K562 (cell line): ENCODE data around the gene NASP. TPM values are rescaled to one million over a fixed set of nuclear protein-coding genes. Genes with fewer than 3 reads are reported as not detected.

Experiments used
- ATF1 ChIP-seq, 2 experiments: fragments of 450-650 bp in 1 of 2; IDR thresholded peaks; 2 replicates each; pipeline ENCODE4 v1.6.1; 2016; ENCODE audit warnings: missing compliant biosample characterization in 1 of 2, missing genetic modification characterization in 1 of 2
- CEBPG ChIP-seq, 3 experiments: fragments of 200-800 bp in 1 of 3; sonication (Bioruptor generic) in 1 of 3; sonication (generic) in 1 of 3; formaldehyde crosslinking in 1 of 3; IDR thresholded peaks in 2 of 3; conservative IDR thresholded peaks in 1 of 3; 2 replicates each; pipeline versions ENCODE4 v1.6.1 to v1.8.0; 2016 to 2022; ENCODE audit warnings: missing compliant biosample characterization in 2 of 3, missing genetic modification characterization in 2 of 3, mild to moderate bottlenecking in 1 of 3, missing genetic modification reagents in 1 of 3
- CHD2 ChIP-seq: IDR thresholded peaks from 2 replicates; pipeline ENCODE4 v1.6.1; 2011; ENCODE audit warnings: low read depth, low read length
- E4F1 ChIP-seq: fragments of 250-450 bp; sonication (Bioruptor Pico); IDR thresholded peaks from 2 replicates; pipeline ENCODE4 v1.5.0; 2021; ENCODE audit warnings: mild to moderate bottlenecking, borderline replicate concordance
- ESRRA ChIP-seq: fragments of 450-650 bp; IDR thresholded peaks from 2 replicates; pipeline ENCODE4 v1.6.1; 2014; ENCODE audit warnings: low read depth, mild to moderate bottlenecking, moderate library complexity, borderline replicate concordance
- KLF13 ChIP-seq: fragments of 450-650 bp; IDR thresholded peaks from 2 replicates; pipeline ENCODE4 v1.6.1; 2016; ENCODE audit warnings: missing genetic modification characterization, low read depth, mild to moderate bottlenecking, missing compliant biosample characterization, moderate library complexity, borderline replicate concordance
- NBN ChIP-seq: fragments of 450-650 bp; IDR thresholded peaks from 2 replicates; pipeline ENCODE4 v1.6.1; 2016; ENCODE audit warnings: low read depth, mild to moderate bottlenecking
- NEUROD1 ChIP-seq: fragments of 150-350 bp; IDR thresholded peaks from 2 replicates; pipeline ENCODE4 v1.6.1; 2014; ENCODE audit warnings: borderline replicate concordance, low read length, low read depth; ENCODE audit not compliant: partially characterized antibody
- NR3C1 ChIP-seq: sonication (generic); formaldehyde crosslinking; IDR thresholded peaks from 2 replicates; pipeline ENCODE4 v1.8.1; 2022; ENCODE audit warnings: missing genetic modification reagents
- RBM14 ChIP-seq: fragments of 200-400 bp; formaldehyde crosslinking; IDR thresholded peaks from 2 replicates; pipeline ENCODE4 v1.6.1; 2018; ENCODE audit warnings: low read depth, mild to moderate bottlenecking, low read length, moderate library complexity, borderline replicate concordance; ENCODE audit not compliant: insufficient read depth
- SNRNP70 ChIP-seq: fragments of 200-400 bp; formaldehyde crosslinking; optimal IDR thresholded peaks from 2 replicates; pipeline ENCODE3; 2017; ENCODE audit warnings: low read depth, low read length
- WHSC1 ChIP-seq: IDR thresholded peaks from one replicate; pipeline ENCODE4 v1.6.1; 2012; ENCODE audit warnings: low read length, control low read depth, inconsistent platforms
- ZBTB11 ChIP-seq, 3 experiments: fragments of 200-800 bp in 1 of 3; fragments of 250-450 bp in 1 of 3; fragments of 450-650 bp in 1 of 3; sonication (Bioruptor Pico) in 1 of 3; sonication (Bioruptor generic) in 1 of 3; formaldehyde crosslinking in 1 of 3; IDR thresholded peaks; 2 replicates each; pipeline versions ENCODE4 v1.6.1 to v1.8.0; 2016 to 2022; ENCODE audit warnings: mild to moderate bottlenecking in 2 of 3, missing genetic modification characterization in 2 of 3, missing compliant biosample characterization in 1 of 3, moderate library complexity in 1 of 3
- ZFP30 ChIP-seq: fragments of 250-450 bp; sonication (Bioruptor Pico); IDR thresholded peaks from 2 replicates; pipeline ENCODE4 v1.8.0; 2022; ENCODE audit warnings: moderate library complexity, mild to moderate bottlenecking, inconsistent platforms, borderline replicate concordance
- ZNF512 ChIP-seq: IDR thresholded peaks from 2 replicates; pipeline ENCODE4 v1.6.1; 2016; ENCODE audit warnings: missing genetic modification characterization, missing compliant biosample characterization
- ZNF668 ChIP-seq: fragments of 250-450 bp; sonication (Bioruptor Pico); IDR thresholded peaks from 2 replicates; pipeline ENCODE4 v1.8.0; 2022; ENCODE audit warnings: mild to moderate bottlenecking, inconsistent platforms
- polyA plus RNA-seq, 8 experiments: library from polyadenylated mRNA; depleted of rRNA in 4 of 8; stranded (reverse) in 5 of 8; unstranded in 3 of 8; fragments of >200 nt; fragmentation: Nextera tagmentation in 2 of 8; fragmentation: Illumina TruSeq in 1 of 8; extraction: Ambion mirVana in 2 of 8; extraction: Trizol in 1 of 8; gene quantifications; 2 replicates each; pipeline versions ENCODE4 v1.2.1 to v1.2.3, GENCODE V29; 2011 to 2014; ENCODE audit warnings: inconsistent platforms in 1 of 8, missing spikeins in 1 of 8
- total RNA-seq, 7 experiments: library from RNA; depleted of rRNA in 6 of 7; stranded (reverse); fragments of >200 nt in 6 of 7; fragmentation: Illumina TruSeq in 2 of 7; extraction: Trizol in 2 of 7; gene quantifications; 2 replicates each; pipeline versions ENCODE4 v1.2.1 to v1.2.3, GENCODE V29; 2011 to 2021; ENCODE audit warnings: low replicate concordance in 1 of 7

Gene NASP
- total and polyA plus RNA-seq, 9 of the 15 experiments (the other 6 are each of a cell fraction or from before 2014, with no cell fraction given) = 199 to 578 (median 419) TPM

- TF ChIP-seq ZBTB11 (CRISPR knock-in tag; IDR thresholded peaks at IDR 0.05) = no peak
- TF ChIP-seq ATF1 (CRISPR knock-in tag; IDR thresholded peaks at IDR 0.05) = no peak
- TF ChIP-seq ATF1 (tag; IDR thresholded peaks at IDR 0.05) = peak; percentile 97
- no peak for TF ChIP-seq ZNF668 (CRISPR knock-in tag)
- TF ChIP-seq SNRNP70 = no peak
- TF ChIP-seq CHD2 = peak; percentile 54; the same call in 1 of the 2 replicates
- no peak for TF ChIP-seq E4F1 (CRISPR knock-in tag)
- no peak for TF ChIP-seq ZFP30 (CRISPR knock-in tag)
- no peak for TF ChIP-seq ZNF512 (tag)
- no peak for TF ChIP-seq NR3C1 (CRISPR knock-in tag)
- TF ChIP-seq CEBPG (CRISPR knock-in tag; IDR thresholded peaks at IDR 0.05) = no peak
- no peak for TF ChIP-seq CEBPG (tag; conservative IDR thresholded peaks at IDR 0.05 in 1 of 2, IDR thresholded peaks at IDR 0.05 in 1 of 2)
- no peak for TF ChIP-seq NEUROD1
- TF ChIP-seq WHSC1 = no peak
- no peak for TF ChIP-seq RBM14
- TF ChIP-seq NBN = no peak; the same call in 1 of the 2 replicates
- no peak for TF ChIP-seq ESRRA
- no peak for TF ChIP-seq KLF13 (tag)
These were observed 576 bp upstream of the NASP start (continued) for GRCh38 chr1:45583264-45583665.
